ENCODE results near the gene NCOA3. TPM values are rescaled to one million over a fixed set of nuclear protein-coding genes. Genes with fewer than 3 reads are reported as not detected.
A peak's percentile ranks its signal among the peaks of the same experiment; 100 is the strongest.

Gene NCOA3
- total and polyA plus RNA-seq, 10 of the 15 experiments (the other 5 are each of a cell fraction or from before 2014, with no cell fraction given) = 16.9 to 96.2 (median 73.6) TPM

DNA sequence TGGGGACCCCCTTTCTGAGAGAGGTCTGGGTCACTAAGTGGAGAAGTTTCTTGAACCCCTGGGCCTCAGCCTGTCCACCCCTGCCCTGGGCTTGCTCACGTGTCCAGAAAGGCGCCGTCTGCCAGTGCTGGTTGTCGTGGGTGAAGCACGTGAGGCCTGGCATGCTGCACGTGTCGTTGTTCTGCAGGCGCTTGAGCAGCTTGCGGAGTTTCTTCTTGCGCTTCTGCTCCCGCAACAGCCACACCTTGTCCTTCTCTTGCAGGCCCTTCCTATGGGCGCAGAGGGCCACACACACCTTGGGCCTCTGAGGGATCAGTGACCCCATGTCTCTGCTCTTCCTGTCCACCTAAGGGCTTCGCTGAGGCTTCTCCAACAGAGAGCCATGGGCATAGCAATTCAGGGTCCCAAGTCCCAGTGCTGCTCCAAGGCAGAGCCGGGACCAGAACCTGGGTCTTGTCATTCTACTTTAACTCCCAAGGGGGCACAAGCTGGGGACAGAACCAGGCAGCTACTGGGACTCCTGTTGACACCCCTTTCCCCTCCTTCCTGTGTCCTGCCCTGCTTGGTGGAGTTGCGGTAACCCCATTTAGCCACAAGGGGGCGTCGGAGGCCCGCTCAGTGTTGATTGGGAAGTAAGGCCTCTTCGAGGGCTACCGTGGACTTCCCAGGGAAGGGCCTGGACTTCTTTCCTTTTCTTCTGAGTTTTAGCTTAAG lies 161.8 kb downstream of the NCOA3 start (continued):
- TF ChIP-seq RBBP5 (conservative IDR thresholded peaks at IDR 0.05) (no peak), NFYA (IDR thresholded peaks at IDR 0.05; ENCODE audit: borderline replicate concordance, low read depth, low read length) (no peak)

DNA sequence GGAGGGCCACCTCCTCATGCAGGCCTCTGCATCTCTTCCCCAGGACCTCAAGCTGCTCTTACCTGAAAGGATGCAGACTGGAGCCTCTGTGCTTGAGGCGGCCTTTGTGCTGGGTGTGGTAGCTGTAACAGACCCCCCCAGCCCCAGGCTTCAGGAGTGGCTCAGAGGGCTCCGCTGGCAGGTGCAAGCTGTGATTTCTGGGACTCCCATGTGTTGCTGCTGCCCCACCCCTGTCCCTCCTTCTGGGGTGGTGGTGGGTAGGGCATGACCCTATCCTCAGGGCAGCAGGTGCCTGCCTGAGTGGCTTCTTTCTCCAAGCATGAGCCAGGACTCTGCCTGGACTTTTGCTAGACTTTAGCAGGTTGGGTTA lies 162.4 kb downstream of the NCOA3 start:
- H4K20me1 ChIP-seq (ENCODE audit: control insufficient read depth, insufficient read depth) = no peaks in the 10 kb centered on the region
- no peak for FAIRE-seq
- no peak for TF ChIP-seq TCF12 (IDR thresholded peaks at IDR 0.05; ENCODE audit: low read depth, low read length)
- peak; percentile 41; the same call in 1 of the 2 replicates for TF ChIP-seq NFXL1 (IDR thresholded peaks at IDR 0.05; ENCODE audit: borderline replicate concordance)
- TF ChIP-seq ZZZ3 (IDR thresholded peaks at IDR 0.05; ENCODE audit: control insufficient read depth, insufficient read length, low read depth) = no peak
- no peak for TF ChIP-seq KAT2A (conservative IDR thresholded peaks at IDR 0.05; ENCODE audit: control insufficient read depth, low read depth, low read length)
- TF ChIP-seq TAF1 (IDR thresholded peaks at IDR 0.05; ENCODE audit: borderline replicate concordance, low read depth, low read length) = no peak
- TF ChIP-seq CREM (IDR thresholded peaks at IDR 0.05; ENCODE audit: low read depth) = no peak
- no peak for TF ChIP-seq SUZ12 (IDR thresholded peaks at IDR 0.05; ENCODE audit: unreplicated experiment)
- CTCF ChIA-PET = interaction anchor here (0.6 to 2.8 kb wide), 21 partner anchors 8 to 957 kb away, joined by 3 to 18 read pairs (median 4); no protein-coding TSS in a partner anchor
- no peak overlapping the region for H2AFZ ChIP-seq (ENCODE audit: control insufficient read depth, low read depth, low read length)
- H3K4me1 ChIP-seq (ENCODE audit: control insufficient read depth, insufficient read depth, low read length) = no peaks in the 10 kb centered on the region
- no peak for DNase-seq (ENCODE audit: low read depth, low spot score)
- H3K4me2 ChIP-seq (ENCODE audit: control insufficient read depth, insufficient read depth) = no peak overlapping the region
- RAD21 ChIA-PET (ENCODE audit: unreplicated experiment) = interaction anchor here (0.6 to 2.3 kb wide), 3 partner anchors 465 to 1210 kb away, joined by 3 to 8 read pairs (median 3); no protein-coding TSS in a partner anchor
- no peak overlapping the region for H3K27ac ChIP-seq (ENCODE audit: control insufficient read depth, insufficient read depth)
- WGBS (ENCODE audit: insufficient coverage, insufficient replicate concordance, low lambda C conversion rate, missing lambda C conversion rate) = 60% methylated on average over 2 of the region's 2 CpGs
- peak; percentile 14 for ATAC-seq
- in situ Hi-C loops (cut with MboI) = no loop called here
- no peak overlapping the region for H3K4me3 ChIP-seq
- no peaks in the 10 kb centered on the region for H3K9me3 ChIP-seq (replicated peaks; ENCODE audit: control insufficient read depth, insufficient read depth, low read length)
- BruUV-seq (replicated peaks) = no TSS peak
- SMC1A ChIA-PET (ENCODE audit: uncharacterized antibody, unreplicated experiment) = interaction anchor here (0.5 to 1.8 kb wide), 7 partner anchors 15 to 956 kb away, joined by 3 to 10 read pairs (median 3); no protein-coding TSS in a partner anchor
- H3K27me3 ChIP-seq (replicated peaks in 1 of 2; ENCODE audit: control insufficient read depth in 2 of 2, insufficient read depth in 2 of 2, low read length in 1 of 2) = no peaks in the 10 kb centered on the region
- no peak overlapping the region for H3K9ac ChIP-seq (ENCODE audit: control insufficient read depth, insufficient read depth, low read length)
- POLR2A ChIA-PET = no interaction called here
- peaks cover 9 to 23% of the 10 kb centered on the region in 2 experiments; a peak in 3 of 4 replicates for H3K36me3 ChIP-seq (ENCODE audit: control insufficient read depth in 2 of 2, insufficient read depth in 2 of 2, low read length in 1 of 2)
- no peaks in the 10 kb centered on the region for H3K79me2 ChIP-seq (ENCODE audit: control insufficient read depth, insufficient read depth, low read length)
- intact Hi-C loops (cut with micrococcal nuclease; ENCODE audit: unreplicated experiment) = no loop called here

All from GM12878 (cell line).